ENCODE measurements around the gene STXBP1.
A peak's percentile ranks its signal among the peaks of the same experiment; 100 is the strongest.

Gene STXBP1

DNA sequence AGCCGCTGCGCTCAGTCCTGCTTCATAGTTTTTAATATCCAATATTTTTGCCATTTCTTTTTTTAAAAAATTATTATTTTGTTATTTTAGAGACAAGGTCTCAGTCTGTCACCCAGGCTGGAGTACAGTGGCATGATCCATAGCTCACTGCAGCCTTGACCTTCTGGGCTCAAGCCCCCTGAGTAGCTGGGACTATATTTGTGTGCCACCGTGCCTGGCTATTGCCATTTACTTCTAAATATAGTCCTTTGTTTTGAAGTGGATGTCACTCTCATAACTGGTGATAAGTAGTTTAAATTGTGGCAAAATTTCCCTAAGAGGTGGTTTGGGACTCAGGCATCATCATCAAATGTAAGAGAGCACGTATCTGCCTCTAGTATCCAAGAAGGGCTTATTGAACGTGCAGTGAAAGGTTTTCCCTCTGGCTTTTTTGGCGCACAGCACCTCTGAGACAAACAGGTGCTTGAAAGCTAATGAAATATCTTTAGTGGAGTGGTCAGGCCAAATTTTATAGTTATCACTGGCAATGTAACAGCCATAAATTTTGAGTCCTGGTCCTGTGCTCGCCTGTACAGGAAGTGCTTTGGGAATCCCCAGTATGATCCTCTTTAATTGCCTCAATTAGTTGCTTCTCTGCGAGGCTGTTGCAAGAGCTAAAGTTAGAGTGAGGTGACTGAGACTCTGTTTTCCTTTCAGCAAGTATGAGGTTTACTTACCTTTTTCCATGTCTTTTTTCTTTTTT lies 14.8 kb downstream of the STXBP1 start:
- peak; percentile 27 for DNase-seq

- DNase-seq = no peak
Measured at GRCh38 chr9:127627494-127627855, 15.4 kb downstream of the STXBP1 start.

DNA sequence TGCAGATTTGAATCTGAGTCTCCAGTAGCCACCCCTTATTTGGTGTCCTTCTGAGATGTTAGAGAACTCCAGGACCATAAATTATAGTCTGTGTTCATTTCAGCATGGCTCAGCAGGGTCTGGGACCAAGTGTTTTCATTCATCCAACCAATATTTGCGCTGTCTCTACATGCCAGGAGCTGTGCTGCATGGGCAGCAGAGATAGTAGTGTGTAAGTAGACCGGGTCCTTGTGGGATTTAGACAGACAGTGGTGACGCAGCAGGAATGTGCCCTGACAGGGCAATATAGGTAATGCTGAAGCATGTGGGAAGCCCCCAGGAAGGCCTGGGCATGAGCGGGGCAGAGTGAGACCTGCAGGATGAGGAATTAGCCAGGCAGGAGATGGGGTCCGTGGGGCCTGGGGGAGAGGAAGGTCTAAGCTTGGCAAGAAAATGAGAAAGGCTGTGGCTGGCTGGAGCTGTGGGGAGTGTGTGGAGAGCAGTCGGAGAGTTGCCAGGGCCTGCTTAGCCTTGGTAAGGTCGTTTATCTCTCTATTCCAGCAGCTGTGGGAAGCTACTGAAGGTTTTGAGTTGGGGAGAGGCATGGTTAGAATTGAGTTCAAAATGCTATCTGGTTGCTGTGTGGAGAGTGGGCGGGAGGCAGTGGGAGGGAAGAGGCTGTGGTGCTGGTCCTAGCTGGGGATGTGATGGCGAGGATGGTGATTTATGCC lies 16.8 kb downstream of the STXBP1 start:
- DNase-seq = no peak

- no peak for DNase-seq
Measured at GRCh38 chr9:127629468-127630081, 17.5 kb downstream of the STXBP1 start.

DNA sequence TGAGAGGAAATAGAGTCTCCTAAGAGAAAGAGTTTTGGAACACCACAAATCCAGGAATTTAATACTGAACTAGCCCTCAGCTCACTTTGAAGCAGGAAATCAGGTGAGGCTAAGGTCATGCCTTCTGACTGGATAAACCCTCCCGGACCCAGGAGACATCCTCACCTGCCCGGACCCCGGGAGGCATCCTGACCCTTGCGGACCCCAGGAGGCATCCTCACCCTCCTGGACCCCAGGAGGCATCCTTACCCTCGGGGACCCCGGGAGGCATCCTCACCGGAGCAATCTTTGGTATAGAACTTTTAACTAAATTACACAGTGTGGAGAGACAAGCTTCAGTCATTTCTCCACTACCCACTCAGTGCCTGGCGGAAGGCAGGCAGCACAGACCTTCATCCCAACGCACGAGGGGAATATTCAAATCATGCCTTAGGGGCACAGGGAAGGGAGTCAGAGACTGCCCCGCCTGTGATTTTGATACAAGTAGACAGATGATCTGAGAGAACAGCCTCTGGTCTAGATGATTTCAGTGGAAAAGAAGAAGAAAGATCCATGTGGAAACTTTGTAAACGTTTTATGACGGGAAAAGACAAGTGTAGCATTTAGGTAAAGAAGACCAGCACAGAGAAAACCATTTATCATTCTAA lies 21.3 kb downstream of the STXBP1 start:
- DNase-seq = no peak

GRCh38 chr9:127634021-127634420 lies 21.9 kb downstream of the STXBP1 start:
- no peak for DNase-seq

DNA sequence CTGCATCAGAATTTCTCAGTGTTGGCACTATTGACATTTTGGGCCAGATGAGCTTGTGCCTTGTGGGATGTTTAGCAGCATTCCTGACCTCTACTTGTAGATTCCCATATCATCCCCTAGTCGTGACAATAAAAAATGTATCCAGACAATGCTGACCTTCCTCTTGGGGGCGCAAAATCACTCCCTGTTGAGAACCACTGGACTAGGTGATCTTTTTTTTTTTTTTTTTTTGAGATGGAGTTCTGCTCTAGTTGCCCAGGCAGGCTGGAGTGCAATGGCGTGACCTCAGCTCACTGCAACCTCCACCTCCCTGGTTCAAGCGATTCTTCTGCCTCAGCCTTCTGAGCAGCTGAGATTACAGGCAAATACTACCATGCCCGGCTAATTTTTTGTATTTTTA lies 22.6 kb downstream of the STXBP1 start:
- DNase-seq = no peak

DNA sequence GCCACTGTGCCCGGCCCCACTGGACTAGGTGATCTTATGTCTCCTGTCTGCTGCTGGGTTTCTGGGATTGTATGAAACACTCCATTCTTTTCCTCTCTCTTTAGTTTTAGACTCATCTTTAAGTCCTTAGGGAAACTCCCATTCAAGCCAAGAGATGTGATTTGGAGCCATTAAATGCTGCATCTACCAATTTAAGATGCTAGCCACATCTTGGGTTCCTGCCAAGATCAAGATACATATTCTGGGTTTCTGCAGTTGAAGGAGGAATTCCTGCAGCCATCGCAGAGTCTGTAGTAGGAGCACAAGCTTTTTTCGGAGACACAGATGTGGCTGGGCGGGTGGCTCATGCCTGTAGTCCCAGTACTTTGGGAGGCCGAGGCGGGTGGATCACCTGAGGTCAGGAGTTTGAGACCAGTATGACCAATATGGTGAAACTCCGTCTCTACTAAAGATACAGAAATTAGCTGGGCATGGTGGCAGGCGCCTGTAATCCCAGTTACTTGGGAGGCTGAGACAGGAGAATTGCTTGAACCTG lies 23.2 kb downstream of the STXBP1 start:
- DNase-seq = no peak

DNA sequence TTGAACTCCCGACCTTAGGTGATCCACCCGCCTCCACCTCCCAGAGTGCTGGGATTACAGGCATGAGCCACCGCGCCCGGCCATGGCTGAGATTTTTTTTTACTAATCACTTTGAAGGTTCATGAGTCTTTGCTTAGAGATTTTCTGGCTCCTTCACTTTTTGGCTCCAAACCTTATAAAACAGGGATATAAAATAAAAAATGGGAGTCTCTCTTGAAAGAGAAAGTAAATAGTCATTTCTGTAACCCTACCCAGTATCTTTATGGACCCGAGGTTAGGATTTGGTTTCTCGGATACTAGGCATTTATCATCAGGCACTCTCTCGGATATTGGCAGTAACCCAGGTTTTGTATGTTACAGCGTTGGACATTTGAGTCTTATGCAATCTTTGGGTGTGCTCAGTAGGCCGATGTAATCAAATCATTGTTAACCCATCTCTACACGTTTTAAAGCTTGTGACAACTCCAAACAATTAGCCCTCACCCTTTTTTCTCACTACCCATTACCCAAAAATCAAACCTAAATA lies 25.3 kb downstream of the STXBP1 start:
- peak; percentile 35 for DNase-seq

- DNase-seq = no peak
Measured at GRCh38 chr9:127640908-127641545, 28.9 kb downstream of the STXBP1 start.

DNA sequence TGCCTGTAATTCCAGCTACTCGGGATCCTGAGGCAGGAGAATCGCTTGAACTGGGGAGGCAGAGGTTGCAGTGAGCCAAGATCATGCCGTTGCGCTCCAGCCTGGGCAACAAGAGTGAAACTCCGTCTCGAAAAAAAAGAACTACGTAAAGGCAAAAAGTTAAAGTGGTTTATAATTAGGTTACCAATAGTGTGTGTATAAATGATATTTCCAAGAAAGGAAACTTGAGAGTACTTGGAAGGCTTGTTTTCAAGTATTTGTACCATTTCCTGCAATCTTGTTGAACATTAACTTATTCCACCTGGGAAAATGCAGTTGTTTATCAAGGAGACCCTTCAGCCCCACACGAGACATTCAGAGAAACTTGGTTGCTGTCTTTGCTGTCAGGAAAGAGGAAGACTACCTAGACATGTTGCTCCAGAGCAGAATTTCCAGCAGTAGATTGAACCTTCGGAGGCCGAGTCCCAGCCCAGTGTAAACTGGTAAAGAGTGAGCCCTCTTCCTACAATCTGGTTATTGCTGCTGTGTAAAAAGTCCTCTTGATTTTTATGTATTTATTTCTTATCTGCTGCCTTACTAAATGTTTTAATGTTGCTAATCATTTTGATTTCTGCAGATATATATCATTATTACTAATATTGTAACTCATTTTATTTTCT lies 30.1 kb downstream of the STXBP1 start:
- no peak for DNase-seq

- no peak for DNase-seq
Measured at GRCh38 chr9:127644146-127644827, 32.2 kb downstream of the STXBP1 start.

- no peak for DNase-seq
Measured at GRCh38 chr9:127644943-127645342, 32.9 kb downstream of the STXBP1 start.

DNA sequence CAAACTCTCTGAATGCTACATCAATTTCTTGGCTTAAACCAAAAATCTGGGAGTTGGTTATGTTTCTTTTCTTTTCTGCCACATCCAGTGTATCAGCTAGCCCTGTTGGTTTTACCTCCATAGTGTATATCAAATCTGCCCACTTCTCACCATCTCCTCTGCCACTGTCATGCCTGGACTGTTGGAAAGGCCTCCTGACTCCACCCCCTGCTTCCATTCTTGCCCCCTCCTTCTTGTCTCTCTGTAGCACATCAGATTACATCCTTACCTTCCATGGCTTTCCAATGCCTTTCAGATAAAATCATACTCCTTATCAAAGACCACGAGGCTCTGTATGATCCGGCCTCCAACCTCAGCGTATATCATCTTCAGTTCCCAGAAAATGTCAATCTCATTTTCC lies 35.4 kb downstream of the STXBP1 start:
- no peak for DNase-seq

GRCh38 chr9:127650518-127650917 lies 38.4 kb downstream of the STXBP1 start:
- no peak for DNase-seq

DNA sequence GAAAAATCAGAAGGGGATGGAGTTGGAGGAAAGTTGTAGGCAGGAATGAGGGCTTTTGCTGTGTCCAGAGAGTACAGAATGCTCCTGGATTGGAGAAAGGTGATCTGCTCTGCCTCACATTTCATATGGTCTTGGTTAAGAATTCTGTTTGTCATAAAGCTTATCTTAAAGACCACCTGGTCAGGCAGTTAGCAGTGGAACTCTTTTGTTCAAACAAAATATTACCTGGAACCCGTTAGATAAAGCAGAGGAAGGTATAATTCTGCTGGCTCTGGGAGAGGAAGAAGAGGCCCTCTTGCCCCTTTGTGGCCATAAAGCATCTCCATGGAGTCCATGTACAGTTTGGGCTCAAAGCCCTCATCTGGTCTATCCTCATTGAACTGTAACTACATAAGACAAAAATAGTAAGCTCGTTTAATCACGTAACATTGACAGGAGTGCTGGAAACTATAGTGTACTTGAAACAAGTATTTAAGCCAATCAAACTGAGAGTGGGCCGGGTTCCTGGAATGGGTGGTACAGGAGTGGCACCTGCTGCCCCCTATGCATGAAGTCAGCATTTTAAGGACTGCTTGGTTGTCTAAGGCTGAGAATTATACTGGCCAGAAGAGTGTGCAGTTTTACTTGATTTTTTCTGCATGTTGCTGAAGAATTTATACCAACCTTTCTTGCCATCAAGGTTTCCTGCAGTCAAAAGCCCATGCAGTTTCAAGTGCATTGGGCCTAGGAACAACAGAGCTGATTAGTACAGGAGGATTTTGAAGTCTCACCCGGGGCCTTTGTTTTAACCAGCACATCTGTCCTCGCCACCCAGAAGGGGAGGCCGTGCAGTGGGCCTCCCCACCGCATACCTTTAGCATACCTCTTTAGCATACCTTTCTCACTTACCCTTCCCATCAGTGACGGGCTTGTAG lies 39.9 kb downstream of the STXBP1 start:
- DNase-seq = no peak

DNA sequence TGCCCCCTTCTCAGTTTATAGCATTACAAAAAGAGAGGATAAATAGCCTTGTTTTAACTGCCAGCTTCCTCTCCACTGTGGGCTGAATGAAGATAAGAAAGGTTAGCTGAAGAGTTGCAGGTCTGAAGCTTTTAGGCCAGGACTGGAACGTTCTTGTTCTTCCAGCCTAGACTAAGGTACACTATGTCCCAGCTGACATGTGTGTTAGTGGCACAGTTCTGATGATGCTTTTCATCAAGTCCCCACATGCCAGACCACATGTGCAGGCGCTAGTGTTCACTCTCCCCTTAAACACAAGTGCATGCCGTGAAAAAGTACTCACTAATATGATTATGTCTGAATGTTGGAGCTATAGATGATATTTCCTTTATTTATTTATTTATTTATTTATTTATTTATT lies 40.7 kb downstream of the STXBP1 start:
- DNase-seq = no peak

GRCh38 chr9:127654619-127655018 lies 42.5 kb downstream of the STXBP1 start:
- DNase-seq = no peak

DNA sequence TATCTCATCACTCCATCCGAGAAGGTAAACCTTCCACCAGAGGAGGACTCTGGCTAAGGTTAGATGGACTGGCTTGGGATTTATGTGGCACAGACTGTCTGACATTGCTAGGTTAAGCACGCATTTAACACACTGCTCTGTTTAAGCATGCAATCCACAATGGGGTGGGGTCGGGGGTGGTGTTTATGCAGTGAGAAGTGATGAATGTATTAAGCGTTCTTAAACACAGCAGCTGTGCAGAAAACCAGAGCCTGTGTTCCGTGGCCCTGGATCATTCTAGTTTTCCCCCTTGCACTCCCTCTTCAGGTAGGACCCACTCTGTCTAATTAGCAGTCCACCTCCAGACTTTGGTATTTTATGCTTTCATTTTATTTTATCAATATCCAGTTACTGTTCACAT lies 46.4 kb downstream of the STXBP1 start:
- no peak for DNase-seq

All from NCI-H1105 (cell line).